ENCODE data around the gene RNU5D-1.

DNA sequence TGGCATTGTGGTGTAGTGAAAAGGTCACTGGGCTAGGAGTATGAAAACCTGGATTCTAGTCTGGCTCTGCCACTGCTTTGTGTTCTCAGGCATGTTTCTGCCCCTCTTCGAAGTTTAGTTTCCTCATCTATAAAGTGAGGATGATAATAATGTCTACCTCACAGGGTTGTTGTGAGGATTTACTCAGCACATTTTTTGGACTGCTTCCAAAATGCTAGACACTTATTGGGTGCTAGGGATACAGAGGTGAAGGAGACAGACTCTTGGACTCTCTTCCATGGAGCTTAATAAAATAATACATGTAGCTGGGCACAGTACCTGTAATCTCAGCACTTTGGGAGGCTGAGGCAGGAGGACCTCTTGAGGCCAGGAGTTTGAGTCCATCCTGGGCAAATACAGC is 12.2 kb upstream of the RNU5D-1 start:
- TF ChIP-seq CTCF (IDR thresholded peaks at IDR 0.05; ENCODE audit: low read length) (no peak), EZH2 (IDR thresholded peaks at IDR 0.05; ENCODE audit: borderline replicate concordance, low read length) (no peak)

Data from OCI-LY1 (cell line).